Uterus (tissue), 4 donors: ENCODE data around the gene RNF169. TPM values are rescaled to one million over a fixed set of nuclear protein-coding genes. Genes with fewer than 3 reads are reported as not detected.

Source experiments
- DNase-seq, 2 donors: peaks; one replicate each; pipeline ENCODE4 v3.0.0-alpha.2; 2019 to 2020
- H3K27ac ChIP-seq, 2 donors: fragments of 200-600 bp; sonication (generic); 1 replicate in 1 of 2; 2 replicates in 1 of 2; pipeline ENCODE4 v1.5.1; 2016 to 2018
- H3K27me3 ChIP-seq, 2 donors: fragments of 200-600 bp; sonication (generic); one replicate each; pipeline ENCODE4 v1.5.1; 2018 to 2019; ENCODE audit warnings: control low read depth in 1 of 2
- H3K36me3 ChIP-seq, 2 donors: fragments of 200-600 bp; sonication (generic); one replicate each; pipeline ENCODE4 v1.5.1; 2019; ENCODE audit warnings: control low read depth in 1 of 2
- H3K4me1 ChIP-seq, 2 donors: fragments of 200-600 bp; sonication (generic); one replicate each; pipeline ENCODE4 v1.5.1; 2018 to 2019; ENCODE audit warnings: control low read depth in 1 of 2
- H3K4me3 ChIP-seq, 2 donors: fragments of 200-600 bp; sonication (generic); 1 replicate in 1 of 2; 2 replicates in 1 of 2; pipeline ENCODE4 v1.5.1; 2018 to 2019; ENCODE audit warnings: mild to moderate bottlenecking in 1 of 2
- H3K9me3 ChIP-seq, 2 donors: fragments of 200-600 bp; sonication (generic); one replicate each; pipeline ENCODE4 v1.5.1; 2019; ENCODE audit warnings: control low read depth in 1 of 2
- POLR2A ChIP-seq, 2 donors: fragments of 450-650 bp; IDR thresholded peaks; one replicate each; pipeline ENCODE4 v1.6.1; 2016; ENCODE audit warnings: antibody characterized with exemption in 2 of 2, mild to moderate bottlenecking in 1 of 2, moderate library complexity in 1 of 2
- intact Hi-C: fragments of 100-400 bp; cut with DNase I; formaldehyde crosslinking; loops from one replicate; pipeline ENCODE4 v1.15.1; 2023; ENCODE audit warnings: low total_unique reads
- total RNA-seq, 4 donors: library from RNA; depleted of rRNA in 3 of 4; stranded (reverse); fragments of >200 nt in 3 of 4; gene quantifications; one replicate each; pipeline versions ENCODE4 v1.1.0 to v1.2.4, GENCODE V29; 2014 to 2023
- TF ChIP-seq, protein P1 (sequence below), 4 experiments: fragments of 200-600 bp in 2 of 4; fragments of 450-650 bp in 2 of 4; sonication (generic) in 2 of 4; IDR thresholded peaks; one replicate each; pipeline ENCODE4 v1.5.1; 2016 to 2019; ENCODE audit warnings: antibody characterized with exemption in 4 of 4, mild to moderate bottlenecking in 2 of 4, moderate library complexity in 1 of 4
- donor health status: DM: yes; HTN: yes; CAD: no.

Gene RNF169
- total RNA-seq, 4 donors from 2014 or later, result 15.0 to 42.4 (median 25.0) TPM

DNA sequence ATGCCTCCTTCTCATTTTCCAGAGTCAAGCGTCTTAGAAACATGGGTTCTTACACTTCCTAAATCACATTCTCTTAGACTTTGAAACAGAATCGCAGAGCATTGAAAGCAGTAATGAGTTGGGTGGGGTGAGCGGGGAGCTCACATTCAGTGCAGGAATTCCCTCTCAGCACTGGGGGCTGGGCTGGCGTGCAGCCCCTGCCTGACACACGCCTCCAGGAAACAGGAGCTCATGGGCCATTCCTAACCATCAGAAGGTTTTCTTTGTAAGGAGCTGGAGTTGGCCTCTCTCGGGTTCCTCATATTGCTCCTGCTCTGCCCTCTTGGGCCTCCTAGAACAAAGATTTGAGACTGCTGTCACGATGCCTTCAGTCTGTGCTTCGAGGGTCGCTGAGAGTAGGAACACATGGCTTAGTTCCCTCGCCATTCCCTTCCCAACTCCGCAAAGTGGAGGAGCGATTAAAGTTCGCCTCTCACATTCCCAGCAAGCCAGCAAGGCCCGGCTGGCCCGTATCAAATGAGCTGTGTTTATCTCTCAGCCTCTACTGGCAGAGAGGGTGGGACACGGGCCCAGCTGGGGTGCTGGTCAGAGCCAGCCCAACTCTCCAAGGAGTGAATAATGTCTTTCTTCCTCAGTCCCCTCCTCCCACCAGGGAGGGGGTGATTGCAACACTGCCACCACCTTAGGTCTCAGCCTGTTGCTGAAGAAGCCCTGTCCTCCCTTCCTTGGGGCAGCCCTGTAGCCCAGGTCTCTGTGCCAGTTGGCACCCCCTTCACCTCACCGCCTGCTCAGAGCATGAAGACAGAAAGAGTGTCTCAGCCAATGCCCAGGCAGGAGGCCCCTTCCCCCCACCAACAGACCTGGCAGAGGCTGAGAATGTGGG is 27.8 kb upstream of the RNF169 start:
- no peak overlapping the region for H3K4me3 ChIP-seq
- H3K9me3 ChIP-seq, result no peaks in the 10 kb centered on the region
- H3K4me1 ChIP-seq, result peaks cover 0 to 12% of the 10 kb centered on the region in 2 donors
- H3K27ac ChIP-seq, result peak overlapping the region; percentile 66 to 79
- H3K36me3 ChIP-seq, result no peaks in the 10 kb centered on the region
- TF ChIP-seq, protein P1, sequence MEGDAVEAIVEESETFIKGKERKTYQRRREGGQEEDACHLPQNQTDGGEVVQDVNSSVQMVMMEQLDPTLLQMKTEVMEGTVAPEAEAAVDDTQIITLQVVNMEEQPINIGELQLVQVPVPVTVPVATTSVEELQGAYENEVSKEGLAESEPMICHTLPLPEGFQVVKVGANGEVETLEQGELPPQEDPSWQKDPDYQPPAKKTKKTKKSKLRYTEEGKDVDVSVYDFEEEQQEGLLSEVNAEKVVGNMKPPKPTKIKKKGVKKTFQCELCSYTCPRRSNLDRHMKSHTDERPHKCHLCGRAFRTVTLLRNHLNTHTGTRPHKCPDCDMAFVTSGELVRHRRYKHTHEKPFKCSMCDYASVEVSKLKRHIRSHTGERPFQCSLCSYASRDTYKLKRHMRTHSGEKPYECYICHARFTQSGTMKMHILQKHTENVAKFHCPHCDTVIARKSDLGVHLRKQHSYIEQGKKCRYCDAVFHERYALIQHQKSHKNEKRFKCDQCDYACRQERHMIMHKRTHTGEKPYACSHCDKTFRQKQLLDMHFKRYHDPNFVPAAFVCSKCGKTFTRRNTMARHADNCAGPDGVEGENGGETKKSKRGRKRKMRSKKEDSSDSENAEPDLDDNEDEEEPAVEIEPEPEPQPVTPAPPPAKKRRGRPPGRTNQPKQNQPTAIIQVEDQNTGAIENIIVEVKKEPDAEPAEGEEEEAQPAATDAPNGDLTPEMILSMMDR (IDR thresholded peaks at IDR 0.05), result no peak
- no peak for TF ChIP-seq POLR2A (IDR thresholded peaks at IDR 0.05)
- intact Hi-C loops, result no loop called here
- H3K27me3 ChIP-seq, result no peaks in the 10 kb centered on the region
- peak; percentile 83 to 86 for DNase-seq

DNA sequence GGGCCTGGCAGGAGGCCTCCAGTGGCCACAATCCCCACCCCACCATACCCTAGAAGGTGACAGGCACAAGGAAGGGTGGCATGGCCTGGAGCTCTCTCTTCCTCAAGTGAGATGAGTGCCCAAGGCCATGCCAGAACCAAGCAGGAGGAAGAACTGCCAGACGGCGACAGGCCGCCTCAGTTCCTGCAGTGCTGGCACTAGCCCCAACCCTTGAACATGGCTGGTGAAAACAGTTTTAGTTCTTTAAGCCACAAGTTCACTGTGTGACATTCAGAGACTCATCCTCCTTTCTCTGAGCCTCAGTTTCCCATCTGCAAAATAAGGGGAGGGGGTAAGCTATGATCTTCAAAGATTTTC is 27.2 kb upstream of the RNF169 start:
- Histone ChIP-seq H3K36me3 (no peaks in the 10 kb centered on the region), H3K9me3 (no peaks in the 10 kb centered on the region), H3K4me3 (no peak overlapping the region), H3K27ac (peak overlapping the region; percentile 66 to 79), H3K27me3 (no peaks in the 10 kb centered on the region), H3K4me1 (peaks cover 0 to 12% of the 10 kb centered on the region in 2 donors)
- intact Hi-C loops, result no loop called here
- no peak for TF ChIP-seq POLR2A (IDR thresholded peaks at IDR 0.05)
- TF ChIP-seq, protein P1 (IDR thresholded peaks at IDR 0.05), result no peak
- peak in 1 of 2 donors; percentile 20 for DNase-seq

DNA sequence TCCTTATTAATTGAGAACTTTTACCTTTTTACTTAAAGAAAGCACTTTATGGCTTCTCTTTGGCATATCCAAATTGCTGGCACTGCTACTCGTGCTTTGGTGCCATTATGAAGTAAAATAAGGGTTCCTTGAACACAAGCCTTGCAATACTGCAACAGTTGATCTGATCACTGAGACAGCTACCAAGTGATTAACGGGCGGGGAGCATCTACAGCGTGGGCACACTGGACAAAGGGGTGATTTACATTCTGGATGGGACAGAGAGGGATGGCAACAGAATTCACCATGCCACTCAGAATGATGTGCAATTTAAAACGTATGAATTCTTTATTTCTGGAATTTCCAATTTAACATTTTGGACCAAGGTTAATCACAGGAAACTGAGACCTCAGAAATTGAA is 25.1 kb upstream of the RNF169 start:
- H3K36me3 ChIP-seq, result no peaks in the 10 kb centered on the region
- peaks cover 0 to 12% of the 10 kb centered on the region in 2 donors for H3K4me1 ChIP-seq
- TF ChIP-seq, protein P1 (IDR thresholded peaks at IDR 0.05), result no peak
- no peak for TF ChIP-seq POLR2A (IDR thresholded peaks at IDR 0.05)
- H3K9me3 ChIP-seq, result no peaks in the 10 kb centered on the region
- no peak overlapping the region for H3K4me3 ChIP-seq
- intact Hi-C loops, result no loop called here
- peak in 1 of 2 donors; percentile 4 for DNase-seq
- H3K27me3 ChIP-seq, result no peaks in the 10 kb centered on the region
- H3K27ac ChIP-seq, result no peak overlapping the region

DNA sequence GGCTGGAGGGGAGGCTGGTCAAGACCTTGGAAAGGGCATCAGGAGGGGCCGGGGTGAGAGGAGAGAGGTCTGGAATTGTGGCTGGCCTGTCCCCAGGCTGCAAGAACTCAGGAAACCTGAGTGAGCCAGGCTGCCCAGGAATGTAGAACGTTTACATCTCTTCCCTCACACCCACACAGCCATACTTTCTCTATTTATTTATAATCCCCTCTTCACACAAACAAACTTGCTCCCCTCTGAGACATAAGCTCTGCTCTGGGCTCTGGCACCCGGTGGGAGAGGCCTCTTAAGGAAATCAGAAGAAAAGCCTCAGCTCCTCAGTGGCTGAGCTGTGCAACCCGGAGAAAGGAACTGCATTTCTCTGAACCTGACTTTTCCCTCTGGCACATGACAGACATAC is 22.9 kb upstream of the RNF169 start:
- Histone ChIP-seq H3K4me1 (peaks cover 0 to 5% of the 10 kb centered on the region in 2 donors), H3K9me3 (no peaks in the 10 kb centered on the region), H3K27me3 (no peaks in the 10 kb centered on the region), H3K36me3 (no peaks in the 10 kb centered on the region), H3K27ac (peak overlapping the region; percentile 20 to 42), H3K4me3 (no peak overlapping the region)
- intact Hi-C loops, result no loop called here
- TF ChIP-seq, protein P1 (IDR thresholded peaks at IDR 0.05), result no peak
- TF ChIP-seq POLR2A (IDR thresholded peaks at IDR 0.05), result no peak
- peak in 1 of 2 donors; percentile 5 for DNase-seq

DNA sequence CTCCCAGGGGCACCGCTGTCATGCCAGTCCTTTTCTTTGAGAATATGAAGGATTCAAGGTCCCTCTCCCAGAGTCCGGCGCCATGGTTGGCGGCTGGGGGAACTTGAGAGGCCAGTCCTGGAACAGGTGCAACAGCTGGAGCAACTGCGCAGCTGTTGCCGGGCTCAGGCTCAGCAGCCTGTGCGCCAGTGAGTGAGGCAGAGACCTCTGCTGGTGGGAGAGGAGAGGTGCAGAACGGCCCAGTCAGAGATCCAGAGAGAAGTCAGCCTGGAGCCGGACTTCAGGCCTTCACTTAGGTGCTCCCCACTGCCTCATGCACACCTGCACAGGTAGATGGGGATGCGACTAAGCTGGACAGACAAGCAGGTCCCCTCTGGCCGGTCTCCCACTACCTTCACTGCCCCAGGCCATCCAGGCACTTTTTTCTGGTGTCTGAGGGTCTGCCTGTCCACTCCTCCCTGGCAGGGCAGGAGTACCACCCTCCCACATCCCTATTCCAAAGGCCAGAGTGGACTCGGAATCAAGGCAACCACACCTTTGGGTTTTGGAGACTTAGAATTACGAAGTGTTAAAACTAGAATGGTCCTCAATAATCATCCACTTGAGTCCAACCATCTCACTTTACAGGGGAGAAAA is 22.0 kb upstream of the RNF169 start:
- intact Hi-C loops, result no loop called here
- no peaks in the 10 kb centered on the region for H3K9me3 ChIP-seq
- H3K27ac ChIP-seq, result peak overlapping the region; percentile 51 to 75
- peak in 1 of 2 donors; percentile 24 for TF ChIP-seq POLR2A (IDR thresholded peaks at IDR 0.05)
- TF ChIP-seq, protein P1 (IDR thresholded peaks at IDR 0.05), result peak; percentile 90 to 96 (median 96)
- H3K36me3 ChIP-seq, result no peaks in the 10 kb centered on the region
- H3K4me1 ChIP-seq, result peaks cover 0 to 3% of the 10 kb centered on the region in 2 donors
- DNase-seq, result peak; percentile 81 to 82
- H3K27me3 ChIP-seq, result no peaks in the 10 kb centered on the region
- no peak overlapping the region for H3K4me3 ChIP-seq
